ENCODE results near the gene PCBD1. TPM values are rescaled to one million over a fixed set of nuclear protein-coding genes. Genes with fewer than 3 reads are reported as not detected.

PCBD1 gene
- total RNA-seq, 1 experiment from 2014 or later = 52.4 TPM

DNA sequence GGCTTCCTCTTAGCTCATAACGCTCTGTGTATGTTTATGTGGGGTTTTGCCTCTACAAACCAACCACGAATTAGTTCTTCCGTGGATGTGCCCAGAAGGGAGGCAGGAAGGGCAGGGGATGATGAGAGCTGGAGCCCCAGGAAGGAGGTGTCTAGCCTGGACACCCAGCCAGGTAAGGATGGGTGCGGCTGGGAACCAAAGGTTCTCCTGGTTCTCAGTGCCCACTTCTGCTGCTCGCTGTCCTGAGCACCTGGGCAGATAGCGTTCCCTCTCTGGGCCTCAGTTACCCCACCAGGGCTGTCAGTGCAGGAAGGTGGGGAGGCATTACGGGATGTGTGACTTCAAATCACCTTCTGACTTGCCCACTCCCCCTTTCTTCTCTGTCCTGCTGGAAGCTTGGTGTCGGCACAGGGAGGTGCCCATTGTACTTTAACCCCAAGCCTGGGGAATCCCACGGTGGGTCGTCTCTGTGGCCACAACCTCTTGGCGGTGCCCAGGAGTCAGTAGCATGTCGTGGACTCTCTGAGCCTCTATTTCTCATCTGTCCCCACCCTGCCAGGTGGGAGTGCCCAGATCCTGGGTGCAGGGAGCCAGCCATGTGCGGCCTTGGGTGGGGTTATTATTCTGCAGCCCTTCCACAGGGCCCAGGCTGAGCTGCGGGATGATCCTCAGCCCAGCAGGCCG is 18.7 kb upstream of the PCBD1 start:
- H3K4me3 Mint-ChIP-seq (ENCODE audit: unreplicated experiment) = no peak overlapping the region
- no peaks in the 10 kb centered on the region for H3K4me1 Mint-ChIP-seq (ENCODE audit: insufficient read depth, unreplicated experiment)
- H3K9me3 Mint-ChIP-seq (ENCODE audit: unreplicated experiment) = no peaks in the 10 kb centered on the region
- CTCF ChIA-PET = interaction anchor here (1.4 to 7.4 kb wide), 2 partner anchors 16 to 363 kb away, joined by 4 to 72 read pairs; no protein-coding TSS in a partner anchor
- no peak overlapping the region for H3K27ac Mint-ChIP-seq (ENCODE audit: low read depth, unreplicated experiment)
- BruUV-seq (replicated peaks) = no TSS peak
- TF ChIP-seq, protein P1, sequence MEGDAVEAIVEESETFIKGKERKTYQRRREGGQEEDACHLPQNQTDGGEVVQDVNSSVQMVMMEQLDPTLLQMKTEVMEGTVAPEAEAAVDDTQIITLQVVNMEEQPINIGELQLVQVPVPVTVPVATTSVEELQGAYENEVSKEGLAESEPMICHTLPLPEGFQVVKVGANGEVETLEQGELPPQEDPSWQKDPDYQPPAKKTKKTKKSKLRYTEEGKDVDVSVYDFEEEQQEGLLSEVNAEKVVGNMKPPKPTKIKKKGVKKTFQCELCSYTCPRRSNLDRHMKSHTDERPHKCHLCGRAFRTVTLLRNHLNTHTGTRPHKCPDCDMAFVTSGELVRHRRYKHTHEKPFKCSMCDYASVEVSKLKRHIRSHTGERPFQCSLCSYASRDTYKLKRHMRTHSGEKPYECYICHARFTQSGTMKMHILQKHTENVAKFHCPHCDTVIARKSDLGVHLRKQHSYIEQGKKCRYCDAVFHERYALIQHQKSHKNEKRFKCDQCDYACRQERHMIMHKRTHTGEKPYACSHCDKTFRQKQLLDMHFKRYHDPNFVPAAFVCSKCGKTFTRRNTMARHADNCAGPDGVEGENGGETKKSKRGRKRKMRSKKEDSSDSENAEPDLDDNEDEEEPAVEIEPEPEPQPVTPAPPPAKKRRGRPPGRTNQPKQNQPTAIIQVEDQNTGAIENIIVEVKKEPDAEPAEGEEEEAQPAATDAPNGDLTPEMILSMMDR (IDR thresholded peaks at IDR 0.05; ENCODE audit: unreplicated experiment) = no peak
- intact Hi-C loops (cut with micrococcal nuclease) = no loop called here
- no peak for DNase-seq (ENCODE audit: unreplicated experiment)
- POLR2A ChIA-PET = no interaction called here
- H3K36me3 Mint-ChIP-seq (ENCODE audit: insufficient read depth, unreplicated experiment) = no peaks in the 10 kb centered on the region
- peaks cover 74% of the 10 kb centered on the region for H3K27me3 Mint-ChIP-seq (ENCODE audit: insufficient read depth, unreplicated experiment)

DNA sequence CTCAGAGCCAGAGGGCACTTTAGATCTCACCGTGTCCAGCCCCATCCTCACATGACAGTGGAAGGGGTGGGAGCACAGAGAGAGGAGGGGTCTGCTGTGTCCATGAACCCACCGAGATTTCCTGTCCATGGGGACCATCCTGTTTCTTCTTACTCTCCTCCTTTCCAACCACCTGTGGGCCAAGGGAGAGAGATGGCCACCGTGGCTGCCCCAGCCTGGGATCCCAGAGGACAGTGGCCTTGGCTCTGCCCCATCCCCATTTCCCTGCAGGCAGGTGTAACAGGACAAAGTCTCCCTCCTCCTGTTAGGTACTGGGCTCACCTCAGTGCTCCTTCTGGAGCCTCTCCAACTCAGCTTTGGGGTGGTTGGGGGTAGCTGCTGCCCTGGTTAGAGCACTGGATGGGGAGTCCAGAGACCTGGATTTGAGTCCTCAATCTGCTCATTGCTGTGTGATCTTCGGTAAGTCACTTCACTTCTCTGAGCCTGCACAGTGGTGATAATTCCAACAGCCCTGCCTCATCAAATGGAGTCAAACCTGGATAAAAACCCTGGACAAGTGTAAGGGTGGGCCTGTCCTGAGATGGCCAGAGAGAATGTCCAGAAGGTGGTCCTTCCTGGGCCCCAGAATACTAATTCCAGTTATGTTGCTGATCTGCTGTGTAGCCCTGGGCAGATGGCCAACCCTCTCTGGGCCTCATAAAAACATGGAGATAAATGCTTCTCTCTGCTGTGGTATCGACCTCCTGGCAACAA is 17.8 kb upstream of the PCBD1 start:
- POLR2A ChIA-PET = no interaction called here
- H3K27ac Mint-ChIP-seq (ENCODE audit: low read depth, unreplicated experiment) = no peak overlapping the region
- DNase-seq (ENCODE audit: unreplicated experiment) = no peak
- peaks cover 67% of the 10 kb centered on the region for H3K27me3 Mint-ChIP-seq (ENCODE audit: insufficient read depth, unreplicated experiment)
- no TSS peak for BruUV-seq (replicated peaks)
- CTCF ChIA-PET = interaction anchor here (1.4 to 7.4 kb wide), 2 partner anchors 17 to 364 kb away, joined by 4 to 72 read pairs; no protein-coding TSS in a partner anchor
- TF ChIP-seq, protein P1 (IDR thresholded peaks at IDR 0.05; ENCODE audit: unreplicated experiment) = no peak
- H3K9me3 Mint-ChIP-seq (ENCODE audit: unreplicated experiment) = no peaks in the 10 kb centered on the region
- no peak overlapping the region for H3K4me3 Mint-ChIP-seq (ENCODE audit: unreplicated experiment)
- no peaks in the 10 kb centered on the region for H3K36me3 Mint-ChIP-seq (ENCODE audit: insufficient read depth, unreplicated experiment)
- H3K4me1 Mint-ChIP-seq (ENCODE audit: insufficient read depth, unreplicated experiment) = no peaks in the 10 kb centered on the region
- intact Hi-C loops (cut with micrococcal nuclease) = no loop called here

DNA sequence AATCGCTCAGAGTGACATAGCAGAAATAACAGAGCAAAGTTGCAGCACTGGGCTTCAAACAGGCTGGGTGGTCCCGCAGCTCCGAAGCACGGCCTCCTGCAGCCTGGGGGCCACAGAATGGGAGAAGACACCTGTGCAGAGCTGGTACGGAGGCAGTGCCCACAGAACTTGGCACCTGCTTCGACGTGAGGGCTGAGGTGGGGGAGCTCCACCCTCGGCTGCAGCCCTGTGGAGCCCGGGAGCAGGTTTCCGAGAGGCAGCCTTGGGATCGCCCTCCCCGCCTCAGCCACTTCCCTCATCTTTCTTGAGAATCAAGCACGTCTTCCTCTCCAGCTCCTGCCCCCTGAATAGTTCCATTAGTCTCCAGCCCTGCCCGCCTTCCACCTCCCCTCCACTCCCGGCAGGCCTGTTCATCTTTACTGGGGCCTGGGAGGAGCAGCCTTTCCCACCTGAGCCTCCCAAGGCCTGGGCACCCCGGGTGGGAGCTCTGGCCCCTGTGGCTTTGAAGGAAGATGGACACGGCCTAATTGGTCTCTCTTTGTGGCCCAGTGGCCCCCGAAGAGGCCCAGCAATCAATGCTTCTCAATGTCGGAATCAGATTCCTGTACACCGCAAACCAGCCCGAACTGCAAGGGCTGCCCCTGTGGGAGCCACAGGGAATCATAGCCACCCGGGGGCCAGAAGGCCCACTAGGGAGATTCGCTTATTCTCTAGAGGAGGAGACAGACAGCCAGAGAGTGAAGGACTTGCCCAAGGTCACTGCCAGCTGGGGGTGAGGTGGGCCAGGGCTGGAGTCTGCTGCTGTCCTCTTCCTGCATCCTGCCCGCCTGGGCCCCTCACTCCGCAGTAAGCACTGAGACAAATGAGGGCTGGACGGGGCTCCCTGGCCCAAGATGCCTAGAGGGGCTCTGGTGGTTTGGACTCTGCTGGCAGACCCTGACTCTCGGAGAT is 17.0 kb upstream of the PCBD1 start:
- BruUV-seq (replicated peaks) = no TSS peak
- POLR2A ChIA-PET = no interaction called here
- no peak overlapping the region for H3K27ac Mint-ChIP-seq (ENCODE audit: low read depth, unreplicated experiment)
- intact Hi-C loops (cut with micrococcal nuclease) = no loop called here
- H3K4me3 Mint-ChIP-seq (ENCODE audit: unreplicated experiment) = no peak overlapping the region
- H3K27me3 Mint-ChIP-seq (ENCODE audit: insufficient read depth, unreplicated experiment) = peaks cover 67% of the 10 kb centered on the region
- no peaks in the 10 kb centered on the region for H3K36me3 Mint-ChIP-seq (ENCODE audit: insufficient read depth, unreplicated experiment)
- H3K9me3 Mint-ChIP-seq (ENCODE audit: unreplicated experiment) = no peaks in the 10 kb centered on the region
- H3K4me1 Mint-ChIP-seq (ENCODE audit: insufficient read depth, unreplicated experiment) = no peaks in the 10 kb centered on the region
- TF ChIP-seq, protein P1 (IDR thresholded peaks at IDR 0.05; ENCODE audit: unreplicated experiment) = no peak
- DNase-seq (ENCODE audit: unreplicated experiment) = no peak
- CTCF ChIA-PET = interaction anchor here (0.8 to 7.4 kb wide), 6 partner anchors 8 to 396 kb away, joined by 3 to 72 read pairs (median 9); no protein-coding TSS in a partner anchor

All from MCF 10A (cell line).